ENCODE results near the gene ADAMTS17. TPM values are rescaled to one million over a fixed set of nuclear protein-coding genes. Genes with fewer than 3 reads are reported as not detected.

ADAMTS17 gene
- total RNA-seq, 1 donor from 2014 or later, result 1.5 TPM

DNA sequence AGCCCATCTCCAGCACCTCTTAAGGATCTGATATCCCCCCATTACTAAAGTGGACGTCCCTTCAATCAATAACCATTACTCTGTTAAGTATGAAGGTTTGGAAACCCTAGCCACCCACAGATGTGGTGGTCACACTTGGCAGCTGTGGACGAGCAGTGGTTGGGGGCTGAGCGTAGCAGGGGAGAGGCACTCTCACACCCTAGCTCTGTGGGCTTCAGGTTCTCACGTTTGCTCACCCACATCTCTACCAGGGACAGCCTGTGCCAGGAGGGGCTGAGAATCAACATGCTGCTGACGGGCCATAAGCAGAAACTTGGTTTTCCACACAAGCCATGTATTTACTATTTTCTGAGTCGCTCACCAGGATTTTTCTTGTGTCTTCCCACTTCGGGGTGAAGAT, 287.2 kb downstream of the ADAMTS17 start:
- no peaks in the 10 kb centered on the region for H3K36me3 Mint-ChIP-seq
- H2AFZ ChIP-seq (replicated peaks), result no peak overlapping the region
- no peak overlapping the region for H3K27ac Mint-ChIP-seq
- no peak overlapping the region for H3K9ac ChIP-seq
- no peaks in the 10 kb centered on the region for H3K27me3 ChIP-seq
- no peak overlapping the region for H3K4me2 ChIP-seq
- no peak overlapping the region for H3K4me3 ChIP-seq
- H3K4me1 Mint-ChIP-seq, result peaks cover 9% of the 10 kb centered on the region
- no peak overlapping the region for H3K4me3 Mint-ChIP-seq
- no peaks in the 10 kb centered on the region for H3K79me2 ChIP-seq (ENCODE audit: low read depth)
- H3K36me3 ChIP-seq, result no peaks in the 10 kb centered on the region
- peaks cover 4% of the 10 kb centered on the region for H3K4me1 ChIP-seq
- TF ChIP-seq EZH2 (IDR thresholded peaks at IDR 0.05), result no peak
- H3F3A ChIP-seq (ENCODE audit: low read depth), result no peaks in the 10 kb centered on the region
- no peak overlapping the region for H3K27ac ChIP-seq
- DNase-seq (ENCODE audit: low spot score), result no peak
- no peaks in the 10 kb centered on the region for H3K9me3 ChIP-seq (ENCODE audit: low read depth)
- no peaks in the 10 kb centered on the region for H3K9me3 Mint-ChIP-seq
- no peaks in the 10 kb centered on the region for H4K20me1 ChIP-seq (ENCODE audit: low read depth)
- peaks cover 6% of the 10 kb centered on the region for H3K27me3 Mint-ChIP-seq (ENCODE audit: insufficient read depth, low read depth)

DNA sequence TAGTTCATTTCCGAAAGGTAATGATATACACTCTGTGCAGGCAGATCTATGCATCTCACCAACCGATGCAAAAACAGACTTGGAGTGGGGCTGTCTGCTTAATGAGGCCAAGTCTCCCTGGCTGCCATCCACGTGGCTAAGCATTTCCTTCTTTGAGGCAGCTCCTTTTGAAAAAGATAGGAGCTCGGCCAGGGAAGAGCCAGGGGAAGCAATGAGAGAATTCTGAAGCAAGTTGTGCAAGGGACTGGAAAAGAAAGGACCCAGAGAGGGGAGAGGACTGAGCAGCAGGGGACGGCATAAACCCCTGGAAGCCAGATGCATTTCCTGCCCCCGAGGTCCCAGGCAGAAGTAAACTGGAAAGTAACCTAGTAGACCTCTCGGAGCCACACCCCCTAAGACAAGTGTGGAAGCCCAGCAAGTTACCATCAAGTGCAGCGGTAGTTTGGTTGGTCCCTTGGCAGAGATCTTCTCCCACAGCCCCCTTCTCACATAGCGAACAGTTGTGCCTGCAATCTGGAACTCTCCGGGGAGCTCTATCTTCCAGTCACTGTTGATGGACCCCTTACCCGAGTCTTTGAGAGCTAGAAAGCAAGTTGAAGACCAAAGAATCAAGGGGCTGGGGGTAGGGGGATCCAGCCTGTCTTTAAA, 288.2 kb downstream of the ADAMTS17 start:
- no peak overlapping the region for H3K27ac Mint-ChIP-seq
- H3K79me2 ChIP-seq (ENCODE audit: low read depth), result no peaks in the 10 kb centered on the region
- no peaks in the 10 kb centered on the region for H3K27me3 ChIP-seq
- H2AFZ ChIP-seq (replicated peaks), result no peak overlapping the region
- no peak overlapping the region for H3K4me3 Mint-ChIP-seq
- H3K4me1 Mint-ChIP-seq, result peaks cover 8% of the 10 kb centered on the region
- no peak overlapping the region for H3K9ac ChIP-seq
- H3K9me3 ChIP-seq (ENCODE audit: low read depth), result no peaks in the 10 kb centered on the region
- H3K36me3 Mint-ChIP-seq, result no peaks in the 10 kb centered on the region
- no peaks in the 10 kb centered on the region for H3F3A ChIP-seq (ENCODE audit: low read depth)
- no peak overlapping the region for H3K27ac ChIP-seq
- no peak for DNase-seq (ENCODE audit: low spot score)
- H4K20me1 ChIP-seq (ENCODE audit: low read depth), result no peaks in the 10 kb centered on the region
- H3K27me3 Mint-ChIP-seq (ENCODE audit: insufficient read depth, low read depth), result peaks cover 6% of the 10 kb centered on the region
- H3K4me2 ChIP-seq, result no peak overlapping the region
- no peaks in the 10 kb centered on the region for H3K36me3 ChIP-seq
- H3K4me3 ChIP-seq, result no peak overlapping the region
- peaks cover 4% of the 10 kb centered on the region for H3K4me1 ChIP-seq
- TF ChIP-seq, protein P1, sequence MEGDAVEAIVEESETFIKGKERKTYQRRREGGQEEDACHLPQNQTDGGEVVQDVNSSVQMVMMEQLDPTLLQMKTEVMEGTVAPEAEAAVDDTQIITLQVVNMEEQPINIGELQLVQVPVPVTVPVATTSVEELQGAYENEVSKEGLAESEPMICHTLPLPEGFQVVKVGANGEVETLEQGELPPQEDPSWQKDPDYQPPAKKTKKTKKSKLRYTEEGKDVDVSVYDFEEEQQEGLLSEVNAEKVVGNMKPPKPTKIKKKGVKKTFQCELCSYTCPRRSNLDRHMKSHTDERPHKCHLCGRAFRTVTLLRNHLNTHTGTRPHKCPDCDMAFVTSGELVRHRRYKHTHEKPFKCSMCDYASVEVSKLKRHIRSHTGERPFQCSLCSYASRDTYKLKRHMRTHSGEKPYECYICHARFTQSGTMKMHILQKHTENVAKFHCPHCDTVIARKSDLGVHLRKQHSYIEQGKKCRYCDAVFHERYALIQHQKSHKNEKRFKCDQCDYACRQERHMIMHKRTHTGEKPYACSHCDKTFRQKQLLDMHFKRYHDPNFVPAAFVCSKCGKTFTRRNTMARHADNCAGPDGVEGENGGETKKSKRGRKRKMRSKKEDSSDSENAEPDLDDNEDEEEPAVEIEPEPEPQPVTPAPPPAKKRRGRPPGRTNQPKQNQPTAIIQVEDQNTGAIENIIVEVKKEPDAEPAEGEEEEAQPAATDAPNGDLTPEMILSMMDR (IDR thresholded peaks at IDR 0.05), result no peak
- TF ChIP-seq EZH2phosphoT487 (IDR thresholded peaks at IDR 0.05), result no peak
- no peak for TF ChIP-seq EZH2 (IDR thresholded peaks at IDR 0.05)
- H3K9me3 Mint-ChIP-seq, result no peaks in the 10 kb centered on the region

DNA sequence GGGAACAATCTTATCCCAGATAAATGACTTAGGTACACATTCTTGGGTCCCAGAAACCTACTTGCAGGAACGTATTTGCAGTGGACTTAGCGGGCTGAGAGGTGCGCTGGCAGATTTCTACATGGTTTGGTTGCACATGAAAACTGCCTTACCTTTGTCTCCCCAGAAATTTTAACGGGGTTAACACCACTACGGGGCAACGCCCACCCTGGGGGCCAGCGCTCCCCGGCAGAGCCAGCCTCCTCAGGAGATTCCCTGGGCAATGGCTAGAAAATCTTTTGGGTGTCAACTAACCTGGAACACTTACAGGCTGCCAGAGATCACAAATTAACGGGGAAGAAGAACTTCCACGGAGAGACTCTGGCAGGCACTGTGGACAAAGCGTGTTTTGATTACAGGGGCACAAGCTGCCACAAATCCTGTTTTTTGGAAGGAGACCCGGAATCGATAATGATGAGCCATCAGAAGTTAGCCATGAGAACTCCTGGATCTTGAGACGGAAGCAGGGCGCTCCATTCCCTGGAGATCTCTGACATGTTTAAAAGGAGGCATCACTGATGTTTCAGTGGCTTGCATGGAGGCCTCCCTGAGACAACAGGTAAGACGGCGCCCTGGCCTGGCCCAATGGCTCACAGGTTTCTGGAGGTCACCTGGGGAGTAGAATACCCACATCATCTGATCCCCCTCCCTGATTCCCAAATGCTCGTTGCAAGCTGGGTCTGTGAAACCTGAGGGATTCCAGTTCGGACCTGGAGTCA, 288.9 kb downstream of the ADAMTS17 start:
- H3K36me3 Mint-ChIP-seq, result no peaks in the 10 kb centered on the region
- no peak overlapping the region for H3K27ac ChIP-seq
- H3K9me3 Mint-ChIP-seq, result peaks cover 1% of the 10 kb centered on the region
- no peaks in the 10 kb centered on the region for H4K20me1 ChIP-seq (ENCODE audit: low read depth)
- no peak overlapping the region for H3K27ac Mint-ChIP-seq
- H3K4me1 ChIP-seq, result peaks cover 4% of the 10 kb centered on the region
- H3K9ac ChIP-seq, result no peak overlapping the region
- H3F3A ChIP-seq (ENCODE audit: low read depth), result no peaks in the 10 kb centered on the region
- H2AFZ ChIP-seq (replicated peaks), result no peak overlapping the region
- H3K79me2 ChIP-seq (ENCODE audit: low read depth), result no peaks in the 10 kb centered on the region
- no peak overlapping the region for H3K4me2 ChIP-seq
- H3K9me3 ChIP-seq (ENCODE audit: low read depth), result no peaks in the 10 kb centered on the region
- no peaks in the 10 kb centered on the region for H3K27me3 ChIP-seq
- no peaks in the 10 kb centered on the region for H3K36me3 ChIP-seq
- H3K27me3 Mint-ChIP-seq (ENCODE audit: insufficient read depth, low read depth), result peaks cover 3% of the 10 kb centered on the region
- no peak for DNase-seq (ENCODE audit: low spot score)
- no peak overlapping the region for H3K4me3 Mint-ChIP-seq
- H3K4me1 Mint-ChIP-seq, result peaks cover 4% of the 10 kb centered on the region
- no peak for TF ChIP-seq EZH2 (IDR thresholded peaks at IDR 0.05)
- TF ChIP-seq, protein P1 (IDR thresholded peaks at IDR 0.05), result no peak
- TF ChIP-seq EZH2phosphoT487 (IDR thresholded peaks at IDR 0.05), result no peak
- no peak overlapping the region for H3K4me3 ChIP-seq

Measured in neural progenitor cell (in vitro differentiated cells).